ENCODE data around the gene TMEM87A.
"Not testable (repeated sequence)": the region's sequence is repeated elsewhere in the genome, so short reads cannot be mapped to it uniquely, and the experiment has no call there.

Gene TMEM87A

DNA sequence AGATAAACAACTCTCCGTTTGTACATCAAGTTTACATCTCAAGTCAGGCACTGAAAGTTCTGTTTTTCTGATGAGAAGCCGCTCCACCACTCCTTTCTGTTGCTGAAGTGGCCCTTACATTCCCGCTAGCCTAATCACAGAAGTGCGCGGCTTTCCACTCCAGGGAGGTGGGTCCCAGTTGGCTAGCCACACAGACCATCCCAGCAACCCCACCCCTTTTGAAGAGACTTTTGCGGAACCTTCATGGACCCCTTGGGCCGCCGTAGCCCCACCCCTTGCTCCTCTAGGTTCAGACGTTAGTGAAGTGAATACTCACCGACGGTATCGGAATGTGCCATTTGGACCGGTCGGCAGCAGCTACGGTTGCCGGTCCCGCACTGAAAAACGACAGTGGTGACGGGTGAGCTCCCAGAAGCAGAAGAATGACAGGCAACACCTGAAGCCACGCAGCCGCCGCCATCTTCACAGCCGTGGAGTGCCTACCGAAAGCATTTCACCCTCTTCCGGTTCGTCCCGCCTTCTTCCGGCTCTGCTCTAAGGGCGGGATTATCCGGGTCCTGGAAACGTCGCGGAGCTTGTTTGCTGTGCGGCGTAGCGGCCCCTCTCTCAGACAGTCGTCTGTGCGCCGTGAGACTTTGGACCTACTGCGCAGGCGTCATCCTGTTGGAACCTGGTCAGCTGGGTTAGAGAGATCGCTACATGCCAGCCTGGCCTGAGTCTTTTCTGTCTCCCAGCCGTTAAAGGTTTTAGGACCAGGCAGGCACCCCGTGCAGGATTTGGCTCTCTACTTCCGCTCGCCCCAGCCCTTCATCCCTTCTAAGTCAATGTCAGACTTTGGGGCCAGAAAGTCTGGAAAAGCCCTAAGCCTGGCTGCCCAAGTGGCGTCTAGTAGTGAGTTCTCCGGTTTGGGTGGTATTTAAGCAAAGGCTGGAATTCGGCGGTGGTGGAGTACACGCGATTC lies at the start of gene TMEM87A, which contains the start of gene GANC:
TMEM87A (minus strand) TSS at position 495 of the 961 bp plus-strand sequence; CDS start at position 460, 35 bp downstream.
GANC (plus strand) TSS at position 263 of the 961 bp plus-strand sequence. CDS start 1,281 bp downstream, outside the sequence.
- peak within 1 kb of the TSS; percentile 95 for H3K27ac ChIP-seq
- peaks cover 38 to 53% of the 10 kb centered on the region in 2 experiments for H3K4me1 ChIP-seq (ENCODE audit: control insufficient read depth in 1 of 2, insufficient read depth in 1 of 2, low read depth in 1 of 2, low read length in 1 of 2)
- TF ChIP-seq, protein P1, sequence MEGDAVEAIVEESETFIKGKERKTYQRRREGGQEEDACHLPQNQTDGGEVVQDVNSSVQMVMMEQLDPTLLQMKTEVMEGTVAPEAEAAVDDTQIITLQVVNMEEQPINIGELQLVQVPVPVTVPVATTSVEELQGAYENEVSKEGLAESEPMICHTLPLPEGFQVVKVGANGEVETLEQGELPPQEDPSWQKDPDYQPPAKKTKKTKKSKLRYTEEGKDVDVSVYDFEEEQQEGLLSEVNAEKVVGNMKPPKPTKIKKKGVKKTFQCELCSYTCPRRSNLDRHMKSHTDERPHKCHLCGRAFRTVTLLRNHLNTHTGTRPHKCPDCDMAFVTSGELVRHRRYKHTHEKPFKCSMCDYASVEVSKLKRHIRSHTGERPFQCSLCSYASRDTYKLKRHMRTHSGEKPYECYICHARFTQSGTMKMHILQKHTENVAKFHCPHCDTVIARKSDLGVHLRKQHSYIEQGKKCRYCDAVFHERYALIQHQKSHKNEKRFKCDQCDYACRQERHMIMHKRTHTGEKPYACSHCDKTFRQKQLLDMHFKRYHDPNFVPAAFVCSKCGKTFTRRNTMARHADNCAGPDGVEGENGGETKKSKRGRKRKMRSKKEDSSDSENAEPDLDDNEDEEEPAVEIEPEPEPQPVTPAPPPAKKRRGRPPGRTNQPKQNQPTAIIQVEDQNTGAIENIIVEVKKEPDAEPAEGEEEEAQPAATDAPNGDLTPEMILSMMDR (IDR thresholded peaks at IDR 0.05) = peak; percentile 11
- H3K36me3 ChIP-seq = no peaks in the 10 kb centered on the region
- H3K27me3 ChIP-seq = no peaks in the 10 kb centered on the region
- H3K4me3 ChIP-seq (ENCODE audit: low read depth in 1 of 2, low read length in 1 of 2) = peak within 1 kb of the TSS; percentile 87 to 95
- no peaks in the 10 kb centered on the region for H3K9me3 ChIP-seq

DNA sequence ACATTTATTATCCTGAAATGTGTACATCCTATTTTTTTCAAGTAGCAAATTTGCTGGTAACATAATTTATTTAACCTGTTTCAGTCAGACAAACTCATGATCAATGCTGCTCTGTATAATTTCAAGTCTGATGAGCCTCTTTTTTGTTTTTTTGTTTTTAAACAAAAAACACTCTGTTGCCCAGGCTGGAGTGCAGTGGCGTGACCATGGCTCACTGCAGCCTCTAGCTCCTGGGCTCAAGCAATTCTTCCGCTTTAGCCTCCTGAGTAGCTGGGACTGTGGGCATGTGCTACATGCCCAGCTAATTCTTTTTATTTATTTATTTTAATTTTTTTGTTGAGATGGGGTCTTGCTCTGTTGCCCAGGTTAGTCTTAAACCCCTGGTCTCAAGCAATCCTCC lies 46.0 kb upstream of the TMEM87A start:
- Histone ChIP-seq H3K4me1 (ENCODE audit: control insufficient read depth in 1 of 2, insufficient read depth in 1 of 2, low read depth in 1 of 2, low read length in 1 of 2) (no peaks in the 10 kb centered on the region), H3K27ac (no peak overlapping the region), H3K9me3 (no peaks in the 10 kb centered on the region), H3K27me3 (no peaks in the 10 kb centered on the region), H3K36me3 (peaks cover 19% of the 10 kb centered on the region), H3K4me3 (ENCODE audit: low read depth in 1 of 2, low read length in 1 of 2) (no peak overlapping the region)
- TF ChIP-seq, protein P1 (IDR thresholded peaks at IDR 0.05) = no peak

- peaks cover 10% of the 10 kb centered on the region for H3K36me3 ChIP-seq
- H3K9me3 ChIP-seq, H3K27ac ChIP-seq: not testable (repeated sequence)
Measured at GRCh38 chr15:42316282-42316805, 43.1 kb upstream of the TMEM87A start.

GRCh38 chr15:42315521-42315920 lies 42.3 kb upstream of the TMEM87A start:
- Histone ChIP-seq H3K9me3 (no peaks in the 10 kb centered on the region), H3K27me3 (no peaks in the 10 kb centered on the region), H3K27ac (no peak overlapping the region), H3K4me1 (ENCODE audit: control insufficient read depth in 1 of 2, insufficient read depth in 1 of 2, low read depth in 1 of 2, low read length in 1 of 2) (no peaks in the 10 kb centered on the region), H3K4me3 (ENCODE audit: low read depth in 1 of 2, low read length in 1 of 2) (no peak overlapping the region), H3K36me3 (peaks cover 16% of the 10 kb centered on the region)
- TF ChIP-seq, protein P1 (IDR thresholded peaks at IDR 0.05) = no peak

More at GRCh38 chr15:42316282-42316805, 43.1 kb upstream of the TMEM87A start:
- not testable (repeated sequence) for H3K27me3 ChIP-seq; H3K4me1 ChIP-seq (ENCODE audit: control insufficient read depth in 1 of 2, insufficient read depth in 1 of 2, low read depth in 1 of 2, low read length in 1 of 2); H3K4me3 ChIP-seq (ENCODE audit: low read depth in 1 of 2, low read length in 1 of 2)

GRCh38 chr15:42314818-42315217 lies 41.6 kb upstream of the TMEM87A start:
- Histone ChIP-seq H3K4me1 (ENCODE audit: control insufficient read depth in 1 of 2, insufficient read depth in 1 of 2, low read depth in 1 of 2, low read length in 1 of 2) (no peaks in the 10 kb centered on the region), H3K36me3 (peaks cover 23% of the 10 kb centered on the region), H3K9me3 (no peaks in the 10 kb centered on the region), H3K4me3 (ENCODE audit: low read depth in 1 of 2, low read length in 1 of 2) (no peak overlapping the region), H3K27me3 (no peaks in the 10 kb centered on the region), H3K27ac (no peak overlapping the region)
- TF ChIP-seq, protein P1 (IDR thresholded peaks at IDR 0.05) = no peak

GRCh38 chr15:42313463-42313862 lies 40.2 kb upstream of the TMEM87A start:
- H3K4me1 ChIP-seq (ENCODE audit: control insufficient read depth in 1 of 2, insufficient read depth in 1 of 2, low read depth in 1 of 2, low read length in 1 of 2) = no peaks in the 10 kb centered on the region
- no peaks in the 10 kb centered on the region for H3K9me3 ChIP-seq
- H3K27ac ChIP-seq = no peak overlapping the region
- no peak overlapping the region for H3K4me3 ChIP-seq (ENCODE audit: low read depth in 1 of 2, low read length in 1 of 2)
- TF ChIP-seq, protein P1 (IDR thresholded peaks at IDR 0.05) = no peak
- peaks cover 31% of the 10 kb centered on the region for H3K36me3 ChIP-seq
- no peaks in the 10 kb centered on the region for H3K27me3 ChIP-seq
